ENCODE data around the gene TM4SF20.

Gene TM4SF20

GRCh38 chr2:227379095-227379494 is at the start of gene TM4SF20:
TSS of gene TM4SF20 (minus strand) at chr2:227379306. CDS start at chr2:227379268, 38 bp downstream.
- DNase-seq = no peak

- DNase-seq = no peak
Measured at GRCh38 chr2:227428731-227429285, 49.7 kb upstream of the TM4SF20 start.

GRCh38 chr2:227423656-227424499 is 44.8 kb upstream of the TM4SF20 start:
- DNase-seq = no peak

- DNase-seq = no peak
Measured at GRCh38 chr2:227420087-227421052, 41.3 kb upstream of the TM4SF20 start.

- DNase-seq = no peak
Measured at GRCh38 chr2:227416701-227417100, 37.6 kb upstream of the TM4SF20 start.

- peak in 1 of 2 donors; percentile 11 for DNase-seq
Measured at GRCh38 chr2:227415538-227416424, 36.7 kb upstream of the TM4SF20 start.

GRCh38 chr2:227414846-227415245 is 35.7 kb upstream of the TM4SF20 start:
- DNase-seq = no peak

GRCh38 chr2:227413371-227413770 is 34.3 kb upstream of the TM4SF20 start:
- DNase-seq = no peak

- DNase-seq = no peak
Measured at GRCh38 chr2:227412877-227413276, 33.8 kb upstream of the TM4SF20 start.

GRCh38 chr2:227411990-227412350 is 32.9 kb upstream of the TM4SF20 start:
- DNase-seq = no peak

GRCh38 chr2:227411320-227411989 is 32.3 kb upstream of the TM4SF20 start:
- no peak for DNase-seq

GRCh38 chr2:227410191-227410590 is 31.1 kb upstream of the TM4SF20 start:
- DNase-seq = no peak

GRCh38 chr2:227407591-227408151 is 28.6 kb upstream of the TM4SF20 start:
- DNase-seq = no peak

- DNase-seq = no peak
Measured at GRCh38 chr2:227406177-227407031, 27.3 kb upstream of the TM4SF20 start.

GRCh38 chr2:227404585-227405271 is 25.6 kb upstream of the TM4SF20 start:
- DNase-seq = no peak

- no peak for DNase-seq
Measured at GRCh38 chr2:227402959-227403358, 23.9 kb upstream of the TM4SF20 start.

GRCh38 chr2:227402321-227402720 is 23.2 kb upstream of the TM4SF20 start:
- DNase-seq = no peak

- DNase-seq = no peak
Measured at GRCh38 chr2:227401550-227401949, 22.4 kb upstream of the TM4SF20 start.
